ENCODE results near the gene MT2A. TPM values are rescaled to one million over a fixed set of nuclear protein-coding genes. Genes with fewer than 3 reads are reported as not detected.
"Not testable (repeated sequence)": the region's sequence is repeated elsewhere in the genome, so short reads cannot be mapped to it uniquely, and the experiment has no call there.

The MT2A gene
- total RNA-seq, 1 donor from 2014 or later: 5.7 TPM

DNA sequence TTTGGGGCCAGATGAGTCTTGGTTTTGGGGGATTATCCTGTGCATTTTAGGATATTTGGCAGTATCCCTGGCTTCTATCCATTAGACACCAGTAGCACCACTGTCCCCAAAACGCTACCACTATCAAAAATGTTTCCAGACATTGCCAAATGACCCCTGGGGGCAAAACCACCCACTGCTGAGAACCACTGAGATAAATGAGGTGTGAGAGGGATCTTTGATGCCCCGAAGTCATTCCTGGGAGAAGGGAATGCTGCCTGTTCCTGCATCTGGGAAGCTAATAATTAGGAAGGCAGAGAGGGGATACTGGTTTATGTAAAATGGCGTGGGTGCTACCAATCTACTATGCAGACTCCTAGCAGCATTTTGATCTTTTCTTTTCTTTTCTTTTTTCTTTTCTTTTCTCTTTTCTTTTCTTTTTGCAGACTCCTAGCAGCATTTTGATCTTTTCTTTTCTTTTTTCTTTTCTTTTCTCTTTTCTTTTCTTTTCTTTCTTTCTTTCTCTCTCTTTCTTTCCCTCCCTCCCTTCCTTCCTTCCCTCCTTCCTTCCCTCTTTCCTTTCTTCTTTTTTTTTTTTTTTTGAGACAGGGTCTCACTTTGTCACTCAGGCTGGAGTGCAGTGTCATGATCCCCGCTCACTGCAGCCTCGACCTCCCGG, 27.9 kb upstream of the MT2A start:
- Mint-ChIP-seq H3K4me3 (no peak overlapping the region), H3K4me1 (peaks cover 13% of the 10 kb centered on the region), H3K36me3 (no peaks in the 10 kb centered on the region), H3K9me3 (peaks cover 14% of the 10 kb centered on the region), H3K27ac (no peak overlapping the region), H3K27me3 (ENCODE audit: low read depth) (peaks cover 30% of the 10 kb centered on the region)
- DNase-seq (ENCODE audit: low spot score in 2 of 2, unreplicated experiment in 2 of 2): no peak
- TF ChIP-seq, protein P1, sequence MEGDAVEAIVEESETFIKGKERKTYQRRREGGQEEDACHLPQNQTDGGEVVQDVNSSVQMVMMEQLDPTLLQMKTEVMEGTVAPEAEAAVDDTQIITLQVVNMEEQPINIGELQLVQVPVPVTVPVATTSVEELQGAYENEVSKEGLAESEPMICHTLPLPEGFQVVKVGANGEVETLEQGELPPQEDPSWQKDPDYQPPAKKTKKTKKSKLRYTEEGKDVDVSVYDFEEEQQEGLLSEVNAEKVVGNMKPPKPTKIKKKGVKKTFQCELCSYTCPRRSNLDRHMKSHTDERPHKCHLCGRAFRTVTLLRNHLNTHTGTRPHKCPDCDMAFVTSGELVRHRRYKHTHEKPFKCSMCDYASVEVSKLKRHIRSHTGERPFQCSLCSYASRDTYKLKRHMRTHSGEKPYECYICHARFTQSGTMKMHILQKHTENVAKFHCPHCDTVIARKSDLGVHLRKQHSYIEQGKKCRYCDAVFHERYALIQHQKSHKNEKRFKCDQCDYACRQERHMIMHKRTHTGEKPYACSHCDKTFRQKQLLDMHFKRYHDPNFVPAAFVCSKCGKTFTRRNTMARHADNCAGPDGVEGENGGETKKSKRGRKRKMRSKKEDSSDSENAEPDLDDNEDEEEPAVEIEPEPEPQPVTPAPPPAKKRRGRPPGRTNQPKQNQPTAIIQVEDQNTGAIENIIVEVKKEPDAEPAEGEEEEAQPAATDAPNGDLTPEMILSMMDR (IDR thresholded peaks at IDR 0.05; ENCODE audit: unreplicated experiment): no peak

DNA sequence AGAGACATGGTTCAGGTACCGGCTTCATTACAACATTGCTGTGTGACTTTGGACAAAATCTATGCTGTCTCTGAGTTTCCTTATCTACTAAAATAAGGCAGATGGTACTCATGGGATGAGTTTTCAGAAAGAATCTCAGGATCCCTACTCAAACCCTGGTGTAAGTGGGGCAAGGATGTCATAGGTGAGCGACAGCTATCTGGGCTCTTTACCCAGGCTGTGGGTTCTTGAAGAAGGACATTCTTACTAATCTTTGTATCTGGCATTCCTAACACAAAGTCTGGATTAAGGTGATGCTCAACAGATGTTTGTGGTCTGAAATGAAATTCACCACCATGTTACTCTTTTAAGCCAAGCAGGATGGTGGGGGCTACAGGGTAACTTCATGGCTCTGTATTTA, 25.5 kb upstream of the MT2A start:
- Mint-ChIP-seq H3K4me1 (peaks cover 13% of the 10 kb centered on the region), H3K27me3 (ENCODE audit: low read depth) (peaks cover 54% of the 10 kb centered on the region)
- H3K4me3 Mint-ChIP-seq: not testable (repeated sequence)

DNA sequence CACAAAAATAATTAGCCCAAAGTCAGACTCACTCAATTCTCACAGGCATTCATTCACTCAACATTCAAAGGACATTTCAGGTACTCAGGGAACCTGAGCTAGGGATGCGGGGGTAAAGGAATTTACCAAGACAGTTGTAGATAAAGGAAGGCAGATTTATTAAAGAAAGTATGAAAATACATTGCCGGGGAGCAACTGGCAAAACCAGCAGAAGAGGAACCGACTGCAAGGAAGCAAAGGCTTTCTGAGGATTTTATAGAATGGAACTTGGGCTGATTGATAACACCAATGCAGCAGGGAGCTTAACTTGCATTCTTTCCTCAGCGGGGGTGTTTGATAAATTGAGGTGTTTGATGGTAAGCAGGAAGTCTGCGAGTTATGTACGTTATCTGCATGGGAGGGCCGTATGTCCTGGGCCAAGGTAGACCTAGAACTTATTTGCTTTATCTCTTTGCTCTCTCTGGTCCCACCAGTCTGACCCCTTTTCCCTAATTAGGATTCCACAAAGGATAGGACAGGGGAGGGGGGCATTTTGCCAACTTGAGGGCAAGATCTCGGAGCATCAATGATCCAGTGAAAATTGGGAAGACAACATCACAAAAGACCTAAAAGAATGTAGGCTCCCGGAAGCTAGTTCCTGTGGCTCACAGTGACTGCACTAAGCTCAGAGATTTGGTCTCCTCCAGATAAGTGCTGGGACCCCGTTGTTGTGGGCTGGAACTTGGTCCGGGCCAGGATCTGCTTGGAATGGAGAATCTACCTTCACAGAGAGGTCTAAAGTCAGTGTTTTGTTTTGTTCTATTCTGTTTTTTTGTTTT, 24.8 kb upstream of the MT2A start:
- H3K4me1 Mint-ChIP-seq: peaks cover 13% of the 10 kb centered on the region
- H3K27me3 Mint-ChIP-seq (ENCODE audit: low read depth): peaks cover 60% of the 10 kb centered on the region
- no peak for DNase-seq (ENCODE audit: low spot score in 2 of 2, unreplicated experiment in 2 of 2)
- H3K27ac Mint-ChIP-seq: peak overlapping the region; percentile 67
- no peak overlapping the region for H3K4me3 Mint-ChIP-seq
- TF ChIP-seq, protein P1 (IDR thresholded peaks at IDR 0.05; ENCODE audit: unreplicated experiment): no peak
- H3K9me3 Mint-ChIP-seq: peaks cover 7% of the 10 kb centered on the region
- no peaks in the 10 kb centered on the region for H3K36me3 Mint-ChIP-seq

More for the DNA sequence above, 25.5 kb upstream of the MT2A start:
- not testable (repeated sequence) for DNase-seq (ENCODE audit: low spot score in 2 of 2, unreplicated experiment in 2 of 2); H3K27ac Mint-ChIP-seq; H3K36me3 Mint-ChIP-seq; H3K9me3 Mint-ChIP-seq

DNA sequence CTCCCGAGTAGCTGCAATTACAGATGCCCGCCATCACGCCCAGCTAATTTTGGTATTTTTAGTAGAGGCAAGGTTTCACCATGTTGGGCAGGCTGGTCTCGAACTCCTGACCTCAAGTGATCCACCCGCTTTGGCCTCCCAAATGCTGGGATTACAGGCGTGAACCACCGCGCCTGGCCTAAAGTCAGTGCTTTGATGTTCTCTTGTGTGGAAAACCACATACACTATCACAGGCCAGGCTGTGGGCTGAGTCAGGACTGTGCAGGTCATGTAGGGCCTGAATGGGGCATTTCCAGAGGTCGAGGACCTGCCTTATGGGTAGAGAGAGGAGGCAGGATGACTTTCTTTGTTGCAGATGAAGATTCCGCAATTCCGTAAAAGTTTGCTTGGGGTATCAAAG, 24.1 kb upstream of the MT2A start:
- peaks cover 16% of the 10 kb centered on the region for H3K4me1 Mint-ChIP-seq
- no peak overlapping the region for H3K27ac Mint-ChIP-seq
- peaks cover 68% of the 10 kb centered on the region for H3K27me3 Mint-ChIP-seq (ENCODE audit: low read depth)
- no peak overlapping the region for H3K4me3 Mint-ChIP-seq
- H3K36me3 Mint-ChIP-seq: no peaks in the 10 kb centered on the region
- TF ChIP-seq, protein P1 (IDR thresholded peaks at IDR 0.05; ENCODE audit: unreplicated experiment): no peak
- no peak for DNase-seq (ENCODE audit: low spot score in 2 of 2, unreplicated experiment in 2 of 2)
- no peaks in the 10 kb centered on the region for H3K9me3 Mint-ChIP-seq

DNA sequence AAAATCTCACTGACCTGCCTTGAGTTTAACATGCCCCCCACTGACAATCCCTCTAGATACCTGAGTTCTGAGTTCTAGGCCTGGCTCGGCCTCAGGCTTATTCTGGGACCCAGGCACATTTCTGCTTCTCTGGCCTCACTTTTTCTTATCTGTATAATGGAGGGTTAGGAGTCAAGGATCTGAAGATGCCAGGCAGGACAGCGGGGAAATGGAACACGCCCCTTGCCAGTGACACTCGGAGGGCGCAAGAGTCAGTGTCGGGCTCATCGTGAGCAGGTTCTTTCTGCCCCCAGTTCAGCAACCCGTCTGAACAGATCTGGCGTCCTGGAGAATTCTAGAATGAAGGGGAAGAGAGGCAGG, 19.6 kb upstream of the MT2A start:
- DNase-seq (ENCODE audit: low spot score in 2 of 2, unreplicated experiment in 2 of 2): no peak
- Mint-ChIP-seq H3K4me3 (peak overlapping the region; percentile 66), H3K9me3 (peaks cover 3% of the 10 kb centered on the region), H3K27me3 (ENCODE audit: low read depth) (peaks cover 98% of the 10 kb centered on the region), H3K27ac (no peak overlapping the region), H3K36me3 (no peaks in the 10 kb centered on the region), H3K4me1 (peaks cover 12% of the 10 kb centered on the region)
- TF ChIP-seq, protein P1 (IDR thresholded peaks at IDR 0.05; ENCODE audit: unreplicated experiment): no peak

All from mesothelial cell of epicardium (in vitro differentiated cells).